GM12801 (cell line): ENCODE measurements around the gene DCLK2.

Experiments used
- CTCF ChIP-seq: IDR thresholded peaks from one replicate; pipeline ENCODE4 v1.5.1; 2011; ENCODE audit warnings: control low read depth; ENCODE audit not compliant: insufficient read length; ENCODE audit errors: extremely low read depth

DCLK2 gene

GRCh38 chr4:150152766-150153165, 74.5 kb downstream of the DCLK2 start:
- TF ChIP-seq CTCF = no peak

GRCh38 chr4:150155391-150155790, 77.1 kb downstream of the DCLK2 start:
- TF ChIP-seq CTCF = no peak

GRCh38 chr4:150156543-150156942, 78.3 kb downstream of the DCLK2 start:
- TF ChIP-seq CTCF = no peak

- TF ChIP-seq CTCF = no peak
Measured at GRCh38 chr4:150158041-150158440, 79.8 kb downstream of the DCLK2 start.

- no peak for TF ChIP-seq CTCF
Measured at GRCh38 chr4:150160473-150160872, 82.2 kb downstream of the DCLK2 start.

- no peak for TF ChIP-seq CTCF
Measured at GRCh38 chr4:150161109-150161508, 82.9 kb downstream of the DCLK2 start.

GRCh38 chr4:150164055-150164454, 85.8 kb downstream of the DCLK2 start:
- no peak for TF ChIP-seq CTCF
